GM06990 (cell line): ENCODE data around the gene UBE2V1.

Source experiments
- DNase-seq: peaks from one replicate; pipeline ENCODE4 v3.0.0-alpha.2; 2011; ENCODE audit not compliant: insufficient read length; ENCODE audit errors: extremely low read depth
- H3K27me3 ChIP-seq: replicated peaks from 2 replicates; pipeline ENCODE4 v1.6.0; 2011; ENCODE audit warnings: low read length; ENCODE audit not compliant: control insufficient read depth, insufficient read depth
- H3K36me3 ChIP-seq: 2 replicates; pipeline ENCODE4 v1.5.1; 2011; ENCODE audit warnings: low read length; ENCODE audit not compliant: control insufficient read depth, insufficient read depth
- H3K4me3 ChIP-seq: replicated peaks from 2 replicates; pipeline ENCODE4 v1.5.1; 2011; ENCODE audit warnings: low read depth, mild to moderate bottlenecking, control low read depth, low read length
- CTCF ChIP-seq: IDR thresholded peaks from 2 replicates; pipeline ENCODE4 v1.5.1; 2011; ENCODE audit warnings: low read length, control low read depth, mild to moderate bottlenecking, inconsistent platforms; ENCODE audit not compliant: insufficient read depth, poor library complexity, severe bottlenecking

The UBE2V1 gene

GRCh38 chr20:50115591-50116367 lies 2.8 kb upstream of the UBE2V1 start:
- TF ChIP-seq CTCF = no peak
- H3K4me3 ChIP-seq = peak overlapping the region; percentile 74

GRCh38 chr20:50115041-50115512 lies 2.1 kb upstream of the UBE2V1 start:
- Histone ChIP-seq H3K4me3 (peak overlapping the region; percentile 74), H3K27me3 (no peaks in the 10 kb centered on the region), H3K36me3 (no peaks in the 10 kb centered on the region)
- TF ChIP-seq CTCF = no peak
- DNase-seq = no peak

More at GRCh38 chr20:50115591-50116367, 2.8 kb upstream of the UBE2V1 start:
- H3K27me3 ChIP-seq = no peaks in the 10 kb centered on the region
- no peaks in the 10 kb centered on the region for H3K36me3 ChIP-seq
- DNase-seq = peak; percentile 81

- Histone ChIP-seq H3K36me3 (no peaks in the 10 kb centered on the region), H3K4me3 (peak overlapping the region; percentile 78), H3K27me3 (no peaks in the 10 kb centered on the region)
- DNase-seq = no peak
- no peak for TF ChIP-seq CTCF
Measured at GRCh38 chr20:50113420-50114224, 672 bp upstream of the UBE2V1 start.

GRCh38 chr20:50111829-50112495 lies 988 bp downstream of the UBE2V1 start:
- peak overlapping the region; percentile 78 for H3K4me3 ChIP-seq
- peaks cover 3% of the 10 kb centered on the region for H3K36me3 ChIP-seq
- H3K27me3 ChIP-seq = no peaks in the 10 kb centered on the region
- no peak for TF ChIP-seq CTCF
- no peak for DNase-seq

GRCh38 chr20:50111120-50111828 lies 1.7 kb downstream of the UBE2V1 start:
- no peak for TF ChIP-seq CTCF
- DNase-seq = no peak
- Histone ChIP-seq H3K27me3 (no peaks in the 10 kb centered on the region), H3K36me3 (peaks cover 3% of the 10 kb centered on the region), H3K4me3 (peak overlapping the region; percentile 78)
